Activated CD4-positive, alpha-beta T cell treated with anti-CD3 and anti-CD28 coated beads for 24 hours (primary cell): ENCODE data around the gene LITAF.
"Not testable (repeated sequence)": the region's sequence is repeated elsewhere in the genome, so short reads cannot be mapped to it uniquely, and the experiment has no call there.

ENCODE experiments used
- DNase-seq, 2 donors: peaks; one replicate each; pipeline ENCODE4 v3.0.0-alpha.2; 2020; ENCODE audit warnings: low read depth in 2 of 2

LITAF gene

GRCh38 chr16:11620243-11621003 is 33.7 kb upstream of the LITAF start:
- no peak for DNase-seq

- no peak for DNase-seq
Measured at GRCh38 chr16:11619327-11619851, 32.7 kb upstream of the LITAF start.

GRCh38 chr16:11618107-11618717 is 31.5 kb upstream of the LITAF start:
- no peak for DNase-seq

- DNase-seq: no peak
Measured at GRCh38 chr16:11615748-11616447, 29.2 kb upstream of the LITAF start.

- DNase-seq: no peak
Measured at GRCh38 chr16:11614587-11615175, 28.0 kb upstream of the LITAF start.

GRCh38 chr16:11613381-11614303 is 26.9 kb upstream of the LITAF start:
- DNase-seq: no peak

GRCh38 chr16:11612665-11613025 is 25.9 kb upstream of the LITAF start:
- no peak for DNase-seq

- no peak for DNase-seq
Measured at GRCh38 chr16:11611871-11612664, 25.3 kb upstream of the LITAF start.

- no peak for DNase-seq
Measured at GRCh38 chr16:11610580-11610979, 23.9 kb upstream of the LITAF start.

GRCh38 chr16:11610121-11610505 is 23.4 kb upstream of the LITAF start:
- DNase-seq: no peak

- no peak for DNase-seq
Measured at GRCh38 chr16:11609474-11610120, 22.9 kb upstream of the LITAF start.

- no peak for DNase-seq
Measured at GRCh38 chr16:11605891-11606290, 19.2 kb upstream of the LITAF start.

GRCh38 chr16:11605564-11605886 is 18.8 kb upstream of the LITAF start:
- DNase-seq: no peak

GRCh38 chr16:11604783-11605563 is 18.3 kb upstream of the LITAF start:
- DNase-seq: no peak

- not testable (repeated sequence) for DNase-seq
Measured at GRCh38 chr16:11604296-11604695, 17.6 kb upstream of the LITAF start.

- DNase-seq: no peak
Measured at GRCh38 chr16:11603331-11603750, 16.6 kb upstream of the LITAF start.

GRCh38 chr16:11602321-11602720 is 15.6 kb upstream of the LITAF start:
- no peak for DNase-seq

- DNase-seq: no peak
Measured at GRCh38 chr16:11601911-11602310, 15.2 kb upstream of the LITAF start.

GRCh38 chr16:11601425-11601824 is 14.7 kb upstream of the LITAF start:
- no peak for DNase-seq
